OCI-LY3 (cell line): Measurements from ENCODE around the gene NDST1.

Experiments used
- H2AFZ ChIP-seq: fragments of 200-600, 300-600 bp; shearing (Covaris generic); 2 replicates; pipeline ENCODE4 v1.6.0; 2014; ENCODE audit warnings: antibody characterized with exemption, low read depth, low read length
- H3K27ac ChIP-seq: fragments of 200-600, 300-600 bp; sonication (generic); 2 replicates; pipeline ENCODE4 v1.5.1; 2014; ENCODE audit warnings: mild to moderate bottlenecking, low read length, moderate library complexity, mixed read lengths
- H3K27me3 ChIP-seq: fragments of 200-600, 300-600 bp; sonication (generic); 2 replicates; pipeline ENCODE4 v1.6.1; 2014; ENCODE audit warnings: low read depth, low read length, mixed read lengths
- H3K36me3 ChIP-seq: fragments of 200-600, 300-600 bp; sonication (generic); replicated peaks from 2 replicates; pipeline ENCODE3; 2014; ENCODE audit warnings: low read depth, low read length, mixed read lengths
- H3K4me1 ChIP-seq: fragments of 300-600, 200-600 bp; sonication (generic); 2 replicates; pipeline ENCODE4 v1.6.1; 2014; ENCODE audit warnings: low read length, mixed read lengths
- H3K4me2 ChIP-seq: fragments of 200-600, 300-600 bp; sonication (generic); 2 replicates; pipeline ENCODE4 v1.6.1; 2014; ENCODE audit warnings: low read length, mixed read lengths
- H3K4me3 ChIP-seq: fragments of 300-600, 200-600 bp; sonication (generic); 2 replicates; pipeline ENCODE4 v1.5.1; 2014; ENCODE audit warnings: antibody characterized with exemption, mild to moderate bottlenecking, low read length, moderate library complexity
- H3K79me2 ChIP-seq: fragments of 300-600, 200-600 bp; shearing (Covaris generic); 2 replicates; pipeline ENCODE4 v1.6.1; 2014; ENCODE audit warnings: mild to moderate bottlenecking, low read length, mixed read lengths
- H3K9ac ChIP-seq: fragments of 300-600, 200-600 bp; shearing (Covaris generic); 2 replicates; pipeline ENCODE4 v1.6.0; 2014; ENCODE audit warnings: mild to moderate bottlenecking, low read length, moderate library complexity
- H3K9me3 ChIP-seq: fragments of 200-600, 300-600 bp; shearing (Covaris generic); 2 replicates; pipeline ENCODE4 v1.6.1; 2014; ENCODE audit warnings: low read length, mixed read lengths; ENCODE audit not compliant: insufficient read depth
- H4K20me1 ChIP-seq: fragments of 200-600, 300-600 bp; sonication (generic); 2 replicates; pipeline ENCODE4 v1.6.1; 2016; ENCODE audit warnings: low read length, mixed read lengths; ENCODE audit not compliant: insufficient read depth
- CTCF ChIP-seq: fragments of 200-600, 300-600 bp; sonication (generic); IDR thresholded peaks from 2 replicates; pipeline ENCODE4 v1.5.1; 2014; ENCODE audit warnings: antibody characterized with exemption, low read length, low read depth
- EZH2phosphoT487 ChIP-seq: fragments of 200-600 bp; shearing (Covaris generic); IDR thresholded peaks from 2 replicates; pipeline ENCODE4 v1.6.1; 2018; ENCODE audit warnings: antibody characterized with exemption, mixed run types, low read depth

The NDST1 gene

GRCh38 chr5:150519560-150519945 is 11.6 kb downstream of the NDST1 start:
- no peak for TF ChIP-seq EZH2phosphoT487
- TF ChIP-seq CTCF: no peak
- H3K9me3 ChIP-seq: no peaks in the 10 kb centered on the region
- no peaks in the 10 kb centered on the region for H4K20me1 ChIP-seq
- no peaks in the 10 kb centered on the region for H3K4me1 ChIP-seq
- no peak overlapping the region for H3K4me3 ChIP-seq
- no peaks in the 10 kb centered on the region for H3K79me2 ChIP-seq
- no peaks in the 10 kb centered on the region for H3K36me3 ChIP-seq
- no peak overlapping the region for H2AFZ ChIP-seq
- H3K9ac ChIP-seq: no peak overlapping the region
- no peaks in the 10 kb centered on the region for H3K27me3 ChIP-seq
- H3K4me2 ChIP-seq: no peak overlapping the region
- no peak overlapping the region for H3K27ac ChIP-seq

- Histone ChIP-seq H3K4me3 (no peak overlapping the region), H3K9me3 (no peaks in the 10 kb centered on the region), H3K4me1 (no peaks in the 10 kb centered on the region), H3K4me2 (no peak overlapping the region), H2AFZ (no peak overlapping the region), H3K27me3 (no peaks in the 10 kb centered on the region), H3K9ac (no peak overlapping the region), H4K20me1 (no peaks in the 10 kb centered on the region), H3K27ac (no peak overlapping the region), H3K36me3 (no peaks in the 10 kb centered on the region), H3K79me2 (no peaks in the 10 kb centered on the region)
- TF ChIP-seq EZH2phosphoT487 (no peak), CTCF (no peak)
Measured at GRCh38 chr5:150519978-150520377, 12.0 kb downstream of the NDST1 start.

- TF ChIP-seq CTCF (no peak), EZH2phosphoT487 (no peak)
- H3K4me2 ChIP-seq: no peak overlapping the region
- H3K9ac ChIP-seq: no peak overlapping the region
- no peak overlapping the region for H2AFZ ChIP-seq
- no peak overlapping the region for H3K4me3 ChIP-seq
- H3K27ac ChIP-seq: no peak overlapping the region
- no peaks in the 10 kb centered on the region for H4K20me1 ChIP-seq
- no peaks in the 10 kb centered on the region for H3K79me2 ChIP-seq
- no peaks in the 10 kb centered on the region for H3K4me1 ChIP-seq
- no peaks in the 10 kb centered on the region for H3K27me3 ChIP-seq
- H3K36me3 ChIP-seq: no peaks in the 10 kb centered on the region
- H3K9me3 ChIP-seq: no peaks in the 10 kb centered on the region
Measured at GRCh38 chr5:150520747-150521521, 13.0 kb downstream of the NDST1 start.

GRCh38 chr5:150521522-150521817 is 13.5 kb downstream of the NDST1 start:
- no peaks in the 10 kb centered on the region for H3K36me3 ChIP-seq
- no peaks in the 10 kb centered on the region for H4K20me1 ChIP-seq
- H3K9ac ChIP-seq: no peak overlapping the region
- no peak overlapping the region for H3K27ac ChIP-seq
- H3K27me3 ChIP-seq: no peaks in the 10 kb centered on the region
- no peaks in the 10 kb centered on the region for H3K9me3 ChIP-seq
- no peak overlapping the region for H2AFZ ChIP-seq
- TF ChIP-seq EZH2phosphoT487 (no peak), CTCF (no peak)
- H3K79me2 ChIP-seq: no peaks in the 10 kb centered on the region
- H3K4me3 ChIP-seq: no peak overlapping the region
- H3K4me1 ChIP-seq: no peaks in the 10 kb centered on the region
- H3K4me2 ChIP-seq: no peak overlapping the region
